H9 (cell line): Measurements from ENCODE around the gene ZDHHC3. TPM values are rescaled to one million over a fixed set of nuclear protein-coding genes. Genes with fewer than 3 reads are reported as not detected.

Experiments used
- DNase-seq: peaks from one replicate; pipeline ENCODE4 v3.0.0-alpha.2; 2017
- H2AFZ ChIP-seq: one replicate; pipeline ENCODE4 v1.6.1; 2013; ENCODE audit warnings: mild to moderate bottlenecking, low read length, control low read depth, moderate library complexity
- H2AK5ac ChIP-seq: 2 replicates; pipeline ENCODE4 v1.6.1; 2013; ENCODE audit warnings: low read length, control low read depth, mixed read lengths; ENCODE audit not compliant: insufficient read length
- H2BK120ac ChIP-seq: one replicate; pipeline ENCODE4 v1.6.1; 2013; ENCODE audit warnings: low read depth, mild to moderate bottlenecking, low read length, control low read depth, inconsistent platforms; ENCODE audit not compliant: poor library complexity, severe bottlenecking
- H2BK12ac ChIP-seq: 2 replicates; pipeline ENCODE4 v1.6.1; 2013; ENCODE audit warnings: low read length, control low read depth, mixed read lengths, low read depth; ENCODE audit not compliant: insufficient read length
- H2BK15ac ChIP-seq: 2 replicates; pipeline ENCODE4 v1.6.1; 2013; ENCODE audit warnings: low read depth, low read length, control low read depth
- H2BK20ac ChIP-seq: one replicate; pipeline ENCODE4 v1.6.1; 2013; ENCODE audit warnings: low read depth, mild to moderate bottlenecking, low read length, control low read depth, inconsistent platforms; ENCODE audit not compliant: poor library complexity, severe bottlenecking
- H2BK5ac ChIP-seq: 2 replicates; pipeline ENCODE4 v1.6.1; 2013; ENCODE audit warnings: low read length, control low read depth, mixed read lengths; ENCODE audit not compliant: insufficient read length
- H3K14ac ChIP-seq: 2 replicates; pipeline ENCODE4 v1.6.1; 2013; ENCODE audit warnings: low read length, control low read depth; ENCODE audit not compliant: insufficient read depth
- H3K18ac ChIP-seq: 2 replicates; pipeline ENCODE4 v1.6.1; 2013; ENCODE audit warnings: low read depth, mild to moderate bottlenecking, mixed read lengths, low read length, control low read depth; ENCODE audit not compliant: insufficient read length
- H3K23ac ChIP-seq: 2 replicates; pipeline ENCODE4 v1.6.1; 2013; ENCODE audit warnings: low read length, control low read depth, mixed read lengths, low read depth; ENCODE audit not compliant: insufficient read length
- H3K23me2 ChIP-seq: 2 replicates; pipeline ENCODE4 v1.6.1; 2013; ENCODE audit warnings: low read depth, mild to moderate bottlenecking, mixed read lengths, low read length, control low read depth; ENCODE audit not compliant: insufficient read length, poor library complexity, severe bottlenecking
- H3K27ac ChIP-seq: 2 replicates; pipeline ENCODE4 v1.5.1; 2013; ENCODE audit warnings: low read length, control low read depth, mixed read lengths, low read depth; ENCODE audit not compliant: insufficient read length
- H3K27me3 ChIP-seq: 2 replicates; pipeline ENCODE4 v1.6.1; 2013; ENCODE audit warnings: low read length, control low read depth, inconsistent platforms; ENCODE audit not compliant: insufficient read depth
- H3K4ac ChIP-seq: 2 replicates; pipeline ENCODE4 v1.6.1; 2013; ENCODE audit warnings: low read depth, mild to moderate bottlenecking, control low read depth, inconsistent platforms, low read length, moderate library complexity
- H3K4me1 ChIP-seq: 2 replicates; pipeline ENCODE4 v1.6.1; 2013; ENCODE audit warnings: low read length, control low read depth, inconsistent platforms; ENCODE audit not compliant: insufficient read depth
- H3K4me2 ChIP-seq: 2 replicates; pipeline ENCODE4 v1.6.1; 2013; ENCODE audit warnings: low read length, control low read depth, mixed read lengths; ENCODE audit not compliant: insufficient read length, insufficient read depth
- H3K56ac ChIP-seq: 2 replicates; pipeline ENCODE4 v1.6.1; 2013; ENCODE audit warnings: low read depth, mild to moderate bottlenecking, mixed read lengths, low read length, control low read depth; ENCODE audit not compliant: insufficient read length
- H3K79me1 ChIP-seq: 2 replicates; pipeline ENCODE4 v1.6.1; 2013; ENCODE audit warnings: low read depth, mild to moderate bottlenecking, moderate library complexity, low read length, control low read depth, inconsistent platforms; ENCODE audit not compliant: insufficient read depth, poor library complexity, severe bottlenecking
- H3K79me2 ChIP-seq: 2 replicates; pipeline ENCODE4 v1.6.1; 2013; ENCODE audit warnings: low read length, control low read depth, inconsistent platforms; ENCODE audit not compliant: insufficient read depth
- H3K9ac ChIP-seq: 2 replicates; pipeline ENCODE4 v1.6.1; 2013; ENCODE audit warnings: low read length, control low read depth, mixed read lengths; ENCODE audit not compliant: insufficient read length; ENCODE audit errors: extremely low read depth
- H3K9me3 ChIP-seq: one replicate; pipeline ENCODE4 v1.6.1; 2013; ENCODE audit warnings: low read depth, low read length, inconsistent platforms; ENCODE audit not compliant: control insufficient read depth
- H3T11ph ChIP-seq: one replicate; pipeline ENCODE4 v1.6.1; 2013; ENCODE audit warnings: mild to moderate bottlenecking, low read length, control low read depth, inconsistent platforms
- H4K20me1 ChIP-seq: one replicate; pipeline ENCODE4 v1.6.1; 2013; ENCODE audit not compliant: control insufficient read depth, insufficient read length, insufficient read depth
- H4K5ac ChIP-seq: 2 replicates; pipeline ENCODE4 v1.6.1; 2013; ENCODE audit warnings: low read depth, mild to moderate bottlenecking, mixed read lengths, low read length, control low read depth; ENCODE audit not compliant: insufficient read length
- H4K8ac ChIP-seq: replicated peaks from 2 replicates; pipeline ENCODE4 v1.6.1; 2013; ENCODE audit warnings: low read length, control low read depth, mixed read lengths, low read depth; ENCODE audit not compliant: insufficient read length
- H4K91ac ChIP-seq: 2 replicates; pipeline ENCODE4 v1.6.1; 2013; ENCODE audit warnings: low read depth, mild to moderate bottlenecking, moderate library complexity, mixed read lengths, low read length, control low read depth; ENCODE audit not compliant: insufficient read length
- H3K27ac Mint-ChIP-seq, 3 experiments: 2 replicates in 2 of 3; 3 replicates in 1 of 3; pipeline ENCODE4 v1.8.0; 2020 to 2021; ENCODE audit warnings: mixed read lengths in 3 of 3, mild to moderate bottlenecking in 1 of 3, moderate library complexity in 1 of 3
- H3K27me3 Mint-ChIP-seq: 2 replicates; pipeline ENCODE4 v1.8.0; 2021; ENCODE audit warnings: low read depth, mild to moderate bottlenecking, moderate library complexity, mixed read lengths
- H3K36me3 Mint-ChIP-seq, 3 experiments: 2 replicates in 2 of 3; 3 replicates in 1 of 3; pipeline ENCODE4 v1.8.0; 2020 to 2021; ENCODE audit warnings: low read depth in 3 of 3, mixed read lengths in 3 of 3; ENCODE audit not compliant: insufficient read depth in 1 of 3
- H3K4me1 Mint-ChIP-seq, 2 experiments: 2 replicates each; pipeline ENCODE4 v1.8.0; 2020; ENCODE audit warnings: mixed read lengths in 2 of 2
- H3K4me3 Mint-ChIP-seq, 2 experiments: 2 replicates in 1 of 2; 3 replicates in 1 of 2; pipeline ENCODE4 v1.8.0; 2020 to 2021; ENCODE audit warnings: mild to moderate bottlenecking in 2 of 2, mixed read lengths in 2 of 2, moderate library complexity in 1 of 2
- H3K9me3 Mint-ChIP-seq, 2 experiments: 2 replicates in 1 of 2; 3 replicates in 1 of 2; pipeline ENCODE4 v1.8.0; 2020; ENCODE audit warnings: mild to moderate bottlenecking in 2 of 2, mixed read lengths in 2 of 2, moderate library complexity in 1 of 2
- CTCF ChIP-seq: fragments of 200-600 bp; sonication (generic); conservative IDR thresholded peaks from 3 replicates; pipeline ENCODE4 v1.8.0; 2021; ENCODE audit warnings: antibody characterized with exemption, mild to moderate bottlenecking
- WGBS: extraction: QIAGEN DNeasy Blood & Tissue Kit; methylation state at CpG from one replicate; pipeline ENCODE4 v1.1.7; 2013; ENCODE audit warnings: missing lambda C conversion rate, low lambda C conversion rate, mixed read lengths; ENCODE audit not compliant: insufficient read length; ENCODE audit errors: extremely low coverage; 5-methylcytosine and 5-hydroxymethylcytosine counted together
- total RNA-seq: library from RNA; stranded (reverse); gene quantifications from 2 replicates; pipeline ENCODE4 v1.2.1, GENCODE V29; 2021

Gene ZDHHC3
- total RNA-seq, 1 experiment from 2014 or later: 71.3 TPM

GRCh38 chr3:44966795-44967278, 9.1 kb downstream of the ZDHHC3 start:
- DNase-seq: no peak
- no peak overlapping the region for H2BK20ac ChIP-seq
- H3K36me3 Mint-ChIP-seq: no peaks in the 10 kb centered on the region
- H2BK15ac ChIP-seq: no peak overlapping the region
- H3K4me1 Mint-ChIP-seq: peaks cover 6 to 10% of the 10 kb centered on the region in 2 experiments
- no peak overlapping the region for H3K14ac ChIP-seq
- no peak overlapping the region for H4K5ac ChIP-seq
- H3K79me2 ChIP-seq: peaks cover 2% of the 10 kb centered on the region; the same call in 1 of the 2 replicates
- no peak for TF ChIP-seq CTCF
- no peak overlapping the region for H4K91ac ChIP-seq
- no peak overlapping the region for H2BK120ac ChIP-seq
- H3K4me3 Mint-ChIP-seq: no peak overlapping the region
- H3K4me2 ChIP-seq: no peak overlapping the region
- H3K9ac ChIP-seq: no peak overlapping the region
- H4K8ac ChIP-seq: no peak overlapping the region
- no peak overlapping the region for H3T11ph ChIP-seq
- no peak overlapping the region for H2AK5ac ChIP-seq
- no peaks in the 10 kb centered on the region for H3K9me3 ChIP-seq
- no peaks in the 10 kb centered on the region for H3K9me3 Mint-ChIP-seq
- H2AFZ ChIP-seq: no peak overlapping the region
- H2BK5ac ChIP-seq: no peak overlapping the region
- no peak overlapping the region for H3K27ac Mint-ChIP-seq
- H3K4me1 ChIP-seq: peaks cover 2% of the 10 kb centered on the region; the same call in 1 of the 2 replicates
- no peak overlapping the region for H3K18ac ChIP-seq
- no peak overlapping the region for H3K4ac ChIP-seq
- no peaks in the 10 kb centered on the region for H3K23me2 ChIP-seq
- no peak overlapping the region for H2BK12ac ChIP-seq
- no peak overlapping the region for H3K56ac ChIP-seq
- WGBS: no CpG with 5 or more reads among the region's 3 CpGs
- H3K79me1 ChIP-seq: no peaks in the 10 kb centered on the region
- H4K20me1 ChIP-seq: no peaks in the 10 kb centered on the region
- H3K23ac ChIP-seq: no peak overlapping the region
- no peaks in the 10 kb centered on the region for H3K27me3 ChIP-seq
- H3K27ac ChIP-seq: no peak overlapping the region
- H3K27me3 Mint-ChIP-seq: no peaks in the 10 kb centered on the region
